Measurements from ENCODE around the gene CLMP. TPM values are rescaled to one million over a fixed set of nuclear protein-coding genes. Genes with fewer than 3 reads are reported as not detected.

The CLMP gene
- total RNA-seq, 1 experiment from 2014 or later, result 3.2 TPM

DNA sequence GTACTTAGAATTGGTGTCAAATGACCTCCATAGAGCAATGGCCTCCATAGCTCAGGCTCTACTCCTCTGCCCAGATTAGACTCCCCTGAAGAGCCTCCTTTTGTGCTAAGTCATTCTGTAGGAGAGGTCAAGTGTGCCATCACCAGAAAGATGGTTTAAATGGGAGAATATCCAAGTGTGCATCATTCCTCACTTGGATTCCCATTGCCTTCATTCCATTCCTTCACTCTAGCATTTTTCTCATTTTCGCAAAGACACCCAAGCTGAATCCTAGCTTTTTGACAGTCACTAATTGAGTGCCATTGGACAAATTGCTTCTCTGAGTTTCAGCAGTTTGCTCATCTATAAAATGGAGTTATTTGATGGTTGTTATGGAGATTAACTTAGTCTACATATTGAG lies 16.9 kb downstream of the CLMP start (continued):
- TF ChIP-seq, protein P1, sequence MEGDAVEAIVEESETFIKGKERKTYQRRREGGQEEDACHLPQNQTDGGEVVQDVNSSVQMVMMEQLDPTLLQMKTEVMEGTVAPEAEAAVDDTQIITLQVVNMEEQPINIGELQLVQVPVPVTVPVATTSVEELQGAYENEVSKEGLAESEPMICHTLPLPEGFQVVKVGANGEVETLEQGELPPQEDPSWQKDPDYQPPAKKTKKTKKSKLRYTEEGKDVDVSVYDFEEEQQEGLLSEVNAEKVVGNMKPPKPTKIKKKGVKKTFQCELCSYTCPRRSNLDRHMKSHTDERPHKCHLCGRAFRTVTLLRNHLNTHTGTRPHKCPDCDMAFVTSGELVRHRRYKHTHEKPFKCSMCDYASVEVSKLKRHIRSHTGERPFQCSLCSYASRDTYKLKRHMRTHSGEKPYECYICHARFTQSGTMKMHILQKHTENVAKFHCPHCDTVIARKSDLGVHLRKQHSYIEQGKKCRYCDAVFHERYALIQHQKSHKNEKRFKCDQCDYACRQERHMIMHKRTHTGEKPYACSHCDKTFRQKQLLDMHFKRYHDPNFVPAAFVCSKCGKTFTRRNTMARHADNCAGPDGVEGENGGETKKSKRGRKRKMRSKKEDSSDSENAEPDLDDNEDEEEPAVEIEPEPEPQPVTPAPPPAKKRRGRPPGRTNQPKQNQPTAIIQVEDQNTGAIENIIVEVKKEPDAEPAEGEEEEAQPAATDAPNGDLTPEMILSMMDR (IDR thresholded peaks at IDR 0.05 in 2 of 3, conservative IDR thresholded peaks at IDR 0.05 in 1 of 3; ENCODE audit: borderline replicate concordance in 1 of 3, insufficient read depth in 1 of 3, low read depth in 2 of 3, low read length in 2 of 3), result no peak
- TF ChIP-seq ATF3 (IDR thresholded peaks at IDR 0.05) (no peak), CBX3 (IDR thresholded peaks at IDR 0.05; ENCODE audit: low read depth) (no peak)
- TF ChIP-seq, protein P2, sequence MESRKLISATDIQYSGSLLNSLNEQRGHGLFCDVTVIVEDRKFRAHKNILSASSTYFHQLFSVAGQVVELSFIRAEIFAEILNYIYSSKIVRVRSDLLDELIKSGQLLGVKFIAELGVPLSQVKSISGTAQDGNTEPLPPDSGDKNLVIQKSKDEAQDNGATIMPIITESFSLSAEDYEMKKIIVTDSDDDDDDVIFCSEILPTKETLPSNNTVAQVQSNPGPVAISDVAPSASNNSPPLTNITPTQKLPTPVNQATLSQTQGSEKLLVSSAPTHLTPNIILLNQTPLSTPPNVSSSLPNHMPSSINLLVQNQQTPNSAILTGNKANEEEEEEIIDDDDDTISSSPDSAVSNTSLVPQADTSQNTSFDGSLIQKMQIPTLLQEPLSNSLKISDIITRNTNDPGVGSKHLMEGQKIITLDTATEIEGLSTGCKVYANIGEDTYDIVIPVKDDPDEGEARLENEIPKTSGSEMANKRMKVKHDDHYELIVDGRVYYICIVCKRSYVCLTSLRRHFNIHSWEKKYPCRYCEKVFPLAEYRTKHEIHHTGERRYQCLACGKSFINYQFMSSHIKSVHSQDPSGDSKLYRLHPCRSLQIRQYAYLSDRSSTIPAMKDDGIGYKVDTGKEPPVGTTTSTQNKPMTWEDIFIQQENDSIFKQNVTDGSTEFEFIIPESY (IDR thresholded peaks at IDR 0.05; ENCODE audit: extremely low read depth, insufficient replicate concordance, low read length), result no peak

- no peaks in the 10 kb centered on the region for H3K9me3 ChIP-seq (ENCODE audit: control insufficient read depth in 1 of 2, insufficient read depth in 1 of 2, low read depth in 1 of 2, low read length in 2 of 2)
- H3K79me2 ChIP-seq (ENCODE audit: insufficient read depth, low read length), result no peaks in the 10 kb centered on the region
- no peak overlapping the region for H3K4me2 ChIP-seq (ENCODE audit: low read length)
- no peak for TF ChIP-seq JUND (IDR thresholded peaks at IDR 0.05)
- TF ChIP-seq SRF (IDR thresholded peaks at IDR 0.05; ENCODE audit: low read depth), result no peak
- ATAC-seq (no peak), DNase-seq (ENCODE audit: low read depth, low spot score) (no peak)
- no peaks in the 10 kb centered on the region for H3K36me3 ChIP-seq (ENCODE audit: control insufficient read depth in 1 of 2, insufficient read depth in 2 of 2, low read length in 2 of 2)
- POLR2A ChIA-PET, result no interaction called here
- no peak overlapping the region for H3K27ac ChIP-seq (ENCODE audit: low read depth, low read length)
- CTCF ChIA-PET, result no interaction called here
- intact Hi-C loops (cut with micrococcal nuclease), result no loop called here
- RAD21 ChIA-PET (ENCODE audit: low non-redundant PET in 1 of 2, low total read pairs in 2 of 2, uncharacterized antibody in 2 of 2, unreplicated experiment in 2 of 2), result no interaction called here
- H3K9me2 ChIP-seq (ENCODE audit: insufficient read depth), result no peaks in the 10 kb centered on the region
- no peaks in the 10 kb centered on the region for H3K4me1 ChIP-seq (ENCODE audit: control insufficient read depth in 1 of 2, insufficient read depth in 2 of 2, low read length in 2 of 2)
- H2AFZ ChIP-seq (ENCODE audit: low read depth, low read length, poor library complexity, severe bottlenecking), result no peak overlapping the region
- BruUV-seq (replicated peaks), result no TSS peak
- no peaks in the 10 kb centered on the region for H3K27me3 ChIP-seq (ENCODE audit: insufficient read depth, low read length)
- no peak overlapping the region for H3K4me3 ChIP-seq (replicated peaks in 1 of 2; ENCODE audit: low read depth in 1 of 2, low read length in 2 of 2)
- H4K20me1 ChIP-seq (ENCODE audit: insufficient read depth), result no peaks in the 10 kb centered on the region
- H3K9ac ChIP-seq (ENCODE audit: low read length), result no peak overlapping the region
Observed at GRCh38 chr11:123176785-123177184, 18.3 kb downstream of the CLMP start.

All from HCT116 (cell line).